OCI-LY7 (cell line): Measurements from ENCODE around the gene SLC12A9. TPM values are rescaled to one million over a fixed set of nuclear protein-coding genes. Genes with fewer than 3 reads are reported as not detected.

Experiments
- BruUV-seq: library from RNA; stranded (reverse); fragments of 400-500 nt; replicated peaks from 2 replicates; lab custom pipeline; 2021; lab: Mats Ljungman, UMichigan
- CTCF ChIA-PET: fragments of 300-600 bp; sonication (Branson Sonifier 250); formaldehyde crosslinking; loops from one replicate; lab custom pipeline; 2022; ENCODE audit warnings: antibody characterized with exemption; ENCODE audit not compliant: unreplicated experiment; lab: Charles Lee
- POLR2A ChIA-PET: fragments of 300-600 bp; sonication (Branson Sonifier 250); formaldehyde crosslinking; loops from one replicate; lab custom pipeline; 2022; ENCODE audit warnings: antibody characterized with exemption; lab: Charles Lee
- DNase-seq: peaks from one replicate; pipeline ENCODE4 v3.0.0-alpha.2; 2015; ENCODE audit warnings: low spot score
- H2AFZ ChIP-seq: fragments of 200-600 bp; sonication (generic), shearing (Covaris generic); 2 replicates; pipeline ENCODE4 v1.6.1; 2014; ENCODE audit warnings: mild to moderate bottlenecking, antibody characterized with exemption, low read length, moderate library complexity
- H3K27ac ChIP-seq: fragments of 200-600 bp; sonication (generic); 2 replicates; pipeline ENCODE4 v1.5.1; 2014; ENCODE audit warnings: mixed run types, low read depth, mild to moderate bottlenecking, moderate library complexity, low read length, inconsistent platforms; ENCODE audit not compliant: poor library complexity, severe bottlenecking
- H3K36me3 ChIP-seq: fragments of 200-600 bp; sonication (generic); 2 replicates; pipeline ENCODE4 v1.6.1; 2014; ENCODE audit warnings: mild to moderate bottlenecking, antibody characterized with exemption, low read length, moderate library complexity, mixed read lengths; ENCODE audit not compliant: insufficient read depth
- H3K4me1 ChIP-seq: fragments of 200-600 bp; sonication (generic); 2 replicates; pipeline ENCODE4 v1.5.1; 2014; ENCODE audit warnings: mild to moderate bottlenecking, low read length; ENCODE audit not compliant: insufficient read depth, poor library complexity, severe bottlenecking
- H3K4me2 ChIP-seq: fragments of 200-600 bp; sonication (generic); 2 replicates; pipeline ENCODE4 v1.6.1; 2014; ENCODE audit warnings: mild to moderate bottlenecking, low read length
- H3K4me3 ChIP-seq: fragments of 200-600 bp; sonication (generic); 2 replicates; pipeline ENCODE4 v1.5.1; 2014; ENCODE audit warnings: mild to moderate bottlenecking, low read depth, low read length; ENCODE audit not compliant: poor library complexity, severe bottlenecking
- H3K79me2 ChIP-seq: fragments of 200-600 bp; sonication (generic); 2 replicates; pipeline ENCODE4 v1.6.1; 2016; ENCODE audit warnings: low read depth, mild to moderate bottlenecking, low read length, moderate library complexity, mixed read lengths; ENCODE audit not compliant: insufficient read depth
- H3K9me2 ChIP-seq: fragments of 200-600 bp; sonication (generic); 2 replicates; pipeline ENCODE4 v1.6.1; 2016; ENCODE audit warnings: mild to moderate bottlenecking, low read length, mixed read lengths; ENCODE audit not compliant: insufficient read depth
- H3K9me3 ChIP-seq: fragments of 200-600 bp; sonication (generic); 2 replicates; pipeline ENCODE4 v1.6.1; 2014; ENCODE audit warnings: mild to moderate bottlenecking, mixed run types, low read length, mixed read lengths
- H4K20me1 ChIP-seq: fragments of 200-600 bp; sonication (generic); 2 replicates; pipeline ENCODE4 v1.6.1; 2014; ENCODE audit warnings: mild to moderate bottlenecking, antibody characterized with exemption, low read length, moderate library complexity, mixed read lengths; ENCODE audit not compliant: insufficient read depth
- EZH2phosphoT487 ChIP-seq: fragments of 200-600 bp; sonication (generic); IDR thresholded peaks from 2 replicates; pipeline ENCODE4 v1.6.1; 2018; ENCODE audit warnings: low read depth, borderline replicate concordance, mild to moderate bottlenecking, mixed run types, antibody characterized with exemption, low read length, moderate library complexity, mixed read lengths
- intact Hi-C: fragments of 100-400 bp; cut with micrococcal nuclease; formaldehyde crosslinking; loops from one replicate; pipeline ENCODE4 v1.10.0; 2022; ENCODE audit not compliant: unreplicated experiment
- total RNA-seq, 2 experiments: library from RNA; depleted of rRNA in 1 of 2; stranded (reverse); fragments of >200 nt in 1 of 2; shearing (Covaris generic) in 1 of 2; gene quantifications; 2 replicates each; pipeline ENCODE4 v1.2.3, GENCODE V29; 2014 to 2022
- TF ChIP-seq, protein P1 (sequence below): fragments of 200-600 bp; sonication (generic); conservative IDR thresholded peaks from 2 replicates; pipeline ENCODE4 v1.5.1; 2014; ENCODE audit warnings: mild to moderate bottlenecking, antibody characterized with exemption, low read length, moderate library complexity, mixed read lengths

SLC12A9 gene
- total RNA-seq, 2 experiments from 2014 or later = 15.7 to 25.6 TPM

DNA sequence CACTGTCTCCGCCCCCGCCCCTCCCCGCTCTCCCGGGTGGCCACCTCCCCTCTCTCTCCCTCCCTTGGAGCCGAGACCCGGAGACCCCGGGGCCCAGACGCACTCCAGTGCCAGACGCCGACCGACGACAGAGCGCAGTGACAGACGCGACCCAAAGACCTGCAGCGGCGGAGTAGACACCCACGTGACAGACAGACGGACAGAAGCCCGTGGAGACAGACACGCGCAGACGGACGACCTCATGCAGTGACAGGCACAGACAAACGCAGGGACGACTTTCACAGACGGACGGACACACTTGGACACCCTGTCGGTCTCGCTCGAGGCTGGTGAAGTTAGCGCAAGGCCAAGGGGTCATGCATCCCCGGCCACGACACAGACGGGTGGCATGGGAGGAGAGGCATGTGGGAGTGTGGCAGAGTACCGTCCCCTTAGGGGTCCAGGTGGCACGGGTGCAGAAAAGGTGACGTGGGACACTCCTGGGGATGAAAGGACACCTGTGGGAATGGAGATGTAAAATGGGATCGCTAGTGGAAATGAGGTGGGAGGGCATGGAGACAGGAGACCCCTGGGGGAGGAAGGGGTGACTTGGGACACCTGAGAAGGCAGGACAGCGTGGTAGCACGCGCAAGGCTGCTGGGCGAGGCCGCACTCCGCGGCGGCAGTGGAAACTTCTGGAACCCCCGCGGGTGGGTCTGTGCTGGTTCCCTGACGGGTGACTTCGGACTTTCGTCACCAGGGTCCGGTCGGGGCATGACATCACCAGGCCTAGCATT, 43.6 kb downstream of the SLC12A9 start:
- ChIA-PET POLR2A (no interaction called here), CTCF (no interaction called here)
- Histone ChIP-seq H3K9me2 (no peaks in the 10 kb centered on the region), H2AFZ (no peak overlapping the region), H3K4me3 (no peak overlapping the region), H3K9me3 (no peaks in the 10 kb centered on the region), H3K4me2 (no peak overlapping the region; the same call in 1 of the 2 replicates), H4K20me1 (no peaks in the 10 kb centered on the region), H3K4me1 (peaks cover 6% of the 10 kb centered on the region), H3K27ac (no peak overlapping the region), H3K36me3 (no peaks in the 10 kb centered on the region), H3K79me2 (no peaks in the 10 kb centered on the region)
- DNase-seq = no peak
- intact Hi-C loops = loop anchor here (2.0 to 5.0 kb wide), 2 partner anchors 181 to 243 kb away; no protein-coding TSS in a partner anchor
- no TSS peak for BruUV-seq
- TF ChIP-seq, protein P1, sequence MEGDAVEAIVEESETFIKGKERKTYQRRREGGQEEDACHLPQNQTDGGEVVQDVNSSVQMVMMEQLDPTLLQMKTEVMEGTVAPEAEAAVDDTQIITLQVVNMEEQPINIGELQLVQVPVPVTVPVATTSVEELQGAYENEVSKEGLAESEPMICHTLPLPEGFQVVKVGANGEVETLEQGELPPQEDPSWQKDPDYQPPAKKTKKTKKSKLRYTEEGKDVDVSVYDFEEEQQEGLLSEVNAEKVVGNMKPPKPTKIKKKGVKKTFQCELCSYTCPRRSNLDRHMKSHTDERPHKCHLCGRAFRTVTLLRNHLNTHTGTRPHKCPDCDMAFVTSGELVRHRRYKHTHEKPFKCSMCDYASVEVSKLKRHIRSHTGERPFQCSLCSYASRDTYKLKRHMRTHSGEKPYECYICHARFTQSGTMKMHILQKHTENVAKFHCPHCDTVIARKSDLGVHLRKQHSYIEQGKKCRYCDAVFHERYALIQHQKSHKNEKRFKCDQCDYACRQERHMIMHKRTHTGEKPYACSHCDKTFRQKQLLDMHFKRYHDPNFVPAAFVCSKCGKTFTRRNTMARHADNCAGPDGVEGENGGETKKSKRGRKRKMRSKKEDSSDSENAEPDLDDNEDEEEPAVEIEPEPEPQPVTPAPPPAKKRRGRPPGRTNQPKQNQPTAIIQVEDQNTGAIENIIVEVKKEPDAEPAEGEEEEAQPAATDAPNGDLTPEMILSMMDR = no peak
- TF ChIP-seq EZH2phosphoT487 = no peak

DNA sequence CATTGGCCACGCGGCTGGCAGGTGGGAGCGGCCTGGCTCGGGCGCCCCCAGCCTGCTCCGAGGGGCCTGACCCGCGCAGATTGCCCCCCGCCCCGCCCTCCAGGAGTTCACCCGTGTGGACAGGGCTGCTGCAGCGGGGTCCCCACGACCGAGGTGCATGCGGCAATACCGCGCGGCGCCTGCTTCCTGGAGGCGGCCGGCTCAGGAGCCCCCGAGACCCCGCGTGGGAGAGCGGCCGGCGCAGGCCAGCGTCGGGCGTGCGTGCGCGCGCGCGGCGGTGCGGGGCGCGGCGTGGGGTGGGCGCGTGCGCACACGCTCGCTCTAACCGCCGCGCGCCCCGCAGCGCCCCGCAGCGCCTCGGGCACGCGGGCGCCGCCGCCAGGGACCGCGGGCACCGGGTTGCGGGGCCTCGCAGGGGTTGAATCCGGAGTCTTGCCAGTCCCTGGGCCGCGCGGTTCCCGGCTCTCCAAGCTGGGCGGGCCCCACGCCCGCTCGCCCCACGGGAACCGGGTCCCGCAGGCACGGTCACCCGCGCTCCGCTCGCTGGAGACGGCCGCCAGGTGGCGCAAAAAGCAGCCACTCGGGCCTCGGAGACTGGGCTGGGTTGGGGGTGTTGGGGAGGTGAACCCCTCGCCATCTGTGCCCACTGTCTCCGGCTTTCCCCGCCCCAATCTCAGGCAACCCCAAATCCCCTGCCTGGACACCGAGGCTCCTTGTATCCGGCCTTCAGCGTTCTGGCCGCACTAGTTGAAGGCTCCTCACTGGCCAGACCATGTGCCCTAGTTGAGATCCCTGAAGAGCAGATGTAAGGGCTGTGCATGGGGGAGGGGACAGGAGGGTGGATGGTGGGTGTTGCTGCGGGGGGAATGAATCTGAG, 44.5 kb downstream of the SLC12A9 start:
- TF ChIP-seq, protein P1 = peak; percentile 74
- TF ChIP-seq EZH2phosphoT487 = no peak
- intact Hi-C loops = loop anchor here (1.0 to 5.0 kb wide), 2 partner anchors 162 to 180 kb away; no protein-coding TSS in a partner anchor
- peak; percentile 27 for DNase-seq
- H3K27ac ChIP-seq = no peak overlapping the region
- H3K36me3 ChIP-seq = no peaks in the 10 kb centered on the region
- ChIA-PET CTCF (no interaction called here), POLR2A (no interaction called here)
- no peaks in the 10 kb centered on the region for H3K79me2 ChIP-seq
- H4K20me1 ChIP-seq = no peaks in the 10 kb centered on the region
- peaks cover 6% of the 10 kb centered on the region for H3K4me1 ChIP-seq
- no peaks in the 10 kb centered on the region for H3K9me3 ChIP-seq
- no peaks in the 10 kb centered on the region for H3K9me2 ChIP-seq
- no peak overlapping the region for H3K4me2 ChIP-seq
- H3K4me3 ChIP-seq = no peak overlapping the region
- no peak overlapping the region for H2AFZ ChIP-seq
- no TSS peak for BruUV-seq
